Epithelial cell of proximal tubule (primary cell): ENCODE data around the gene MAST1. TPM values are rescaled to one million over a fixed set of nuclear protein-coding genes. Genes with fewer than 3 reads are reported as not detected.

Experiments used
- DNase-seq: peaks from one replicate; pipeline ENCODE4 v3.0.0-alpha.2; 2011; ENCODE audit warnings: low read depth
- H3K4me3 ChIP-seq: 2 replicates; pipeline ENCODE4 v1.5.1; 2011; ENCODE audit warnings: low read depth, mild to moderate bottlenecking, low read length
- CTCF ChIP-seq: conservative IDR thresholded peaks from 2 replicates; pipeline ENCODE4 v1.5.1; 2012; ENCODE audit warnings: low read depth, mild to moderate bottlenecking, low read length
- total RNA-seq: library from RNA; depleted of rRNA; stranded (reverse); fragments of >200 nt; gene quantifications from 2 replicates; pipeline ENCODE4 v1.2.3, GENCODE V29; 2015

The MAST1 gene
- total RNA-seq, 1 donor from 2014 or later, result 1.5 TPM

DNA sequence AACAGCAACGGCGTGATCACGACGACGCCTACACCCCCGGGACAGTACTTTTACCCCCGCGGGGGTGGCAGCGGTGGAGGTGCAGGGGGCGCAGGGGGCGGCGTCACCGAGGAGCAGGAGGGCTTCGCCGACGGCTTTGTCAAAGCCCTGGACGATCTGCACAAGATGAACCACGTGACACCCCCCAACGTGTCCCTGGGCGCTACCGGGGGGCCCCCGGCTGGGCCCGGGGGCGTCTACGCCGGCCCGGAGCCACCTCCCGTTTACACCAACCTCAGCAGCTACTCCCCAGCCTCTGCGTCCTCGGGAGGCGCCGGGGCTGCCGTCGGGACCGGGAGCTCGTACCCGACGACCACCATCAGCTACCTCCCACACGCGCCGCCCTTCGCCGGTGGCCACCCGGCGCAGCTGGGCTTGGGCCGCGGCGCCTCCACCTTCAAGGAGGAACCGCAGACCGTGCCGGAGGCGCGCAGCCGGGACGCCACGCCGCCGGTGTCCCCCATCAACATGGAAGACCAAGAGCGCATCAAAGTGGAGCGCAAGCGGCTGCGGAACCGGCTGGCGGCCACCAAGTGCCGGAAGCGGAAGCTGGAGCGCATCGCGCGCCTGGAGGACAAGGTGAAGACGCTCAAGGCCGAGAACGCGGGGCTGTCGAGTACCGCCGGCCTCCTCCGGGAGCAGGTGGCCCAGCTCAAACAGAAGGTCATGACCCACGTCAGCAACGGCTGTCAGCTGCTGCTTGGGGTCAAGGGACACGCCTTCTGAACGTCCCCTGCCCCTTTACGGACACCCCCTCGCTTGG, 46.1 kb upstream of the MAST1 start:
- peak overlapping the region; percentile 96 for H3K4me3 ChIP-seq
- no peak for DNase-seq
- no peak for TF ChIP-seq CTCF

DNA sequence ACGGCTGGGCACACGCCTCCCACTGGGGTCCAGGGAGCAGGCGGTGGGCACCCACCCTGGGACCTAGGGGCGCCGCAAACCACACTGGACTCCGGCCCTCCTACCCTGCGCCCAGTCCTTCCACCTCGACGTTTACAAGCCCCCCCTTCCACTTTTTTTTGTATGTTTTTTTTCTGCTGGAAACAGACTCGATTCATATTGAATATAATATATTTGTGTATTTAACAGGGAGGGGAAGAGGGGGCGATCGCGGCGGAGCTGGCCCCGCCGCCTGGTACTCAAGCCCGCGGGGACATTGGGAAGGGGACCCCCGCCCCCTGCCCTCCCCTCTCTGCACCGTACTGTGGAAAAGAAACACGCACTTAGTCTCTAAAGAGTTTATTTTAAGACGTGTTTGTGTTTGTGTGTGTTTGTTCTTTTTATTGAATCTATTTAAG, 45.4 kb upstream of the MAST1 start:
- DNase-seq, result no peak
- TF ChIP-seq CTCF, result no peak
- peak overlapping the region; percentile 96 for H3K4me3 ChIP-seq

GRCh38 chr19:12793290-12794195, 44.8 kb upstream of the MAST1 start:
- peak overlapping the region; percentile 96 for H3K4me3 ChIP-seq
- no peak for TF ChIP-seq CTCF
- DNase-seq, result no peak

- H3K4me3 ChIP-seq, result peak overlapping the region; percentile 96
- no peak for TF ChIP-seq CTCF
These were observed 43.9 kb upstream of the MAST1 start for GRCh38 chr19:12794196-12794941.

DNA sequence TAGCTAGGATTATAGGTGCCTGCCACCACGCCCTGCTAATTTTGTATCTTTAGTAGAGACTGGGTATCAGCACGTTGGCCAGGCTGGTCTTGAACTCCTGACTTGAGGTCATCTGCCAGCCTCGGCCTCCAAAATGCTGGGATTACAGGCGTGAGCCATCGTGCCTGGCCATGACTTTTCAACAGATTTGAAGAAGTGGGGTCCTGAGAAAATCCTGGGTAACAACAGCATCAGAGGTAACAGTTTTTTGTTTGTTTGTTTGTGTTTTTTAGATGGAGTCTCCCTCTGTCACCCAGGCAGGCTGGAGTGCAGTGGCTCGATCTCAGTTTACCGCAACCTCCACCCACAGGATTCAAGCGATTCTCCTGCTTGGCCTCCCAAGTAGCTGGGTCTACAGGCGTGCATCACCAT, 43.3 kb upstream of the MAST1 start:
- no peak for TF ChIP-seq CTCF
- DNase-seq, result no peak
- no peak overlapping the region for H3K4me3 ChIP-seq

More at GRCh38 chr19:12794196-12794941, 43.9 kb upstream of the MAST1 start:
- no peak for DNase-seq

DNA sequence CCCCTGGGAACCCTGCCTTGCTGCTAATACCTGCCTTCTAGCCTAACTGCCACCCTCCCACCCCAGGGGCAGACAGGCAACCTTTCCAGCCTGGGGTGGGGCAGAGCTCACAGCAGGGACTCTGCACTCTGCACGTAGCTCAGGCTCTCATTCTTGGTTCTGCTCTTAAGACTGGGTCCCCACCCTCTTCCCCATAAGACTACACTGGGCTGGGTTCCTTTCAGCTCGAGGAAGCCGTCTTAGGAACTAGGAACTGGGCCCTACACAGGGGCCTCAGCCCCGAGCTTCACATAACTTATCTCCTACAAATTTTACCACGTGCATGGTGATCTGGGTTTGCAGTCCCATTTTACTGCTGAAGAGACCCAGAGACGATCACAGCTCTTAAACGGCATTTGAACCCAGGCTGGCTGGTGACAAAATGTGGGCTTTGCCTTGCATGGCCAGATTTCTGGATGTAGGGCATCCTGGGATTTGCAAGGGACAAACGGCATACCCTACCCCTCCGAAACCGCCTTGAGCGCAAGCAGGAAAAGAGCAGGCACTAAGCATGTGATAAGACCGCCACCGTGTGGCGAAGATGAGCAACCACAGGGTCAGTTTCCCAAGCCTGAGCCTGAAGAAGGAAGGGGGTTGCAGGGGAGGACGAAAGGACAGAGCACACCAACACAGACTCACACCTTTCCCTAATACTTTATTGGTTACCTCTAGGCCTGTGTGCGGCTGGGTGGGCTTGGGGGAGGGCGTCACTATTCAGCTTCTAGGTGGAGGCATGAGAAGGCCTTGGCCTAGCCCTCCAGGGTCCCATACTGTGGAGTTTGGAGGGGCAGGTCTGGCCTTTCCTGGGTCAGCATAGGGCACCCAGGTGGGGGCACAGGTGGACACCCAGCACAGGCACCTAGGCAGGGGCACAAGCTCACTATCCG, 41.9 kb upstream of the MAST1 start:
- TF ChIP-seq CTCF, result peak; percentile 93
- H3K4me3 ChIP-seq, result no peak overlapping the region

More for the DNA sequence above, 41.9 kb upstream of the MAST1 start:
- no peak for DNase-seq
